ENCODE measurements around the gene GGN. TPM values are rescaled to one million over a fixed set of nuclear protein-coding genes. Genes with fewer than 3 reads are reported as not detected.
A peak's percentile ranks its signal among the peaks of the same experiment; 100 is the strongest.

GGN gene
- total RNA-seq, 6 experiments from 2014 or later: not detected

DNA sequence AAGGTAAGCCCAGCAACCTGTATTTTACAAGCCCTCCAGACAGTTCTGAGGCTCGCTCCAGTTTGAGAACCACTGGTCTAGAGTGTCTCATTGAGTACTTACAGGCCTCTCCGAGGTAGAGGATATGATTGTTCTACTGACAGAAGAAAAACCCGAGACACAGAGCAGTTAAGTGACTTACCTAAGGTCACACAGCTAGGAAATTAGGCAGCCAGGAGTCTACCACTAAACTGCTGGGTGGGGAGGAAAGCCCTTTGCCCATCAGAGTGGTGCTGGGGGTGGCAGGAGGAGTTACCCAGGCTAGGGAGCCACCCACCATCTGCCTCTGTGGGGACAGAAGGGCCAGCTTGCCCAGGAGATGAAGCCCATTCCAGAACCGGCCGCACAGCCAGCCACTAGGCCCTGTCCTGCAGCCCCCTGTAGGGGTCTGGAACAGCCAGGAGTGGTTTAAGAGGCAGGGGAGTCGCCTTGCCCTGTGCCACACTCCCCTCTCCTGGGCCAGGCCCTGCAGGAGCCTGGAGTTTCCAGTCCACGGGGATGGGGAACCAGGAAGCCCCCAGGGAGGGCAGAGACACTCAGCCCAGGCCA, 37.5 kb upstream of the GGN start:
- intact Hi-C loops (cut with DNase I): no loop called here
- WGBS (ENCODE audit: insufficient coverage, low coverage, low lambda C conversion rate, missing lambda C conversion rate): 60% methylated on average over 1 of the region's 7 CpGs
- no peak overlapping the region for H3K27ac ChIP-seq
- DNase-seq: no peak
- no peaks in the 10 kb centered on the region for H3K4me1 ChIP-seq
- H3K36me3 ChIP-seq: no peaks in the 10 kb centered on the region
- no peaks in the 10 kb centered on the region for H3K9me3 ChIP-seq
- H3K27me3 ChIP-seq: no peaks in the 10 kb centered on the region
- TF ChIP-seq CTCF (IDR thresholded peaks at IDR 0.05) (no peak), POLR2A (IDR thresholded peaks at IDR 0.05) (no peak)
- H3K4me3 ChIP-seq: peak overlapping the region in 2 of 3 donors; percentile 25 to 38
- peak in 2 of 4 donors; percentile 12 to 46 for ATAC-seq

GRCh38 chr19:38424272-38424671, 36.4 kb upstream of the GGN start:
- 44% methylated on average over 4 of the region's 5 CpGs for WGBS (ENCODE audit: insufficient coverage, low coverage, low lambda C conversion rate, missing lambda C conversion rate)
- DNase-seq: no peak
- Histone ChIP-seq H3K27ac (no peak overlapping the region), H3K4me1 (no peaks in the 10 kb centered on the region), H3K27me3 (no peaks in the 10 kb centered on the region), H3K36me3 (no peaks in the 10 kb centered on the region), H3K4me3 (no peak overlapping the region), H3K9me3 (no peaks in the 10 kb centered on the region)
- no peak for ATAC-seq
- TF ChIP-seq CTCF (IDR thresholded peaks at IDR 0.05) (no peak), POLR2A (IDR thresholded peaks at IDR 0.05) (no peak)
- intact Hi-C loops (cut with DNase I): no loop called here

DNA sequence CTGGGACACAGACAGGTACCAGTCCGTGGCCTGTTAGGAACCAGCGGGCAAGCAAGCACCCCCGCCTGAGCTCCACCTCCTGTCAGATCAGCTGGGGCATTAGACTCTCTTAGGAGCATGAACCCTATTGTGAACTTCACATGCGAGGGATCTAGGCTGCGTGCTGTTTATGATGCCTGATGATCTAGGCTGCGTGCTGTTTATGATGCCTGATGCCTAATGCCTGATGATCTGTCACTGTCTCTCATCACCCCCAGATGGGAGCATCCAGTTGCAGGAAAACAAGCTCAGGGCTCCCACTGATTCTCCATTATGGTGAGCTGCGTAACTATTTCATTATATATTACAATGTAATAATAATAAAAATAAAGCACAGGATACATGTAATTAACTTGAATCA, 34.6 kb upstream of the GGN start:
- 100% methylated on average over 1 of the region's 7 CpGs for WGBS (ENCODE audit: insufficient coverage, low coverage, low lambda C conversion rate, missing lambda C conversion rate)
- Histone ChIP-seq H3K4me3 (no peak overlapping the region), H3K9me3 (no peaks in the 10 kb centered on the region), H3K4me1 (no peaks in the 10 kb centered on the region), H3K36me3 (no peaks in the 10 kb centered on the region), H3K27me3 (no peaks in the 10 kb centered on the region), H3K27ac (no peak overlapping the region)
- no peak for TF ChIP-seq CTCF (IDR thresholded peaks at IDR 0.05)
- DNase-seq: no peak
- intact Hi-C loops (cut with DNase I): no loop called here
- no peak for ATAC-seq

DNA sequence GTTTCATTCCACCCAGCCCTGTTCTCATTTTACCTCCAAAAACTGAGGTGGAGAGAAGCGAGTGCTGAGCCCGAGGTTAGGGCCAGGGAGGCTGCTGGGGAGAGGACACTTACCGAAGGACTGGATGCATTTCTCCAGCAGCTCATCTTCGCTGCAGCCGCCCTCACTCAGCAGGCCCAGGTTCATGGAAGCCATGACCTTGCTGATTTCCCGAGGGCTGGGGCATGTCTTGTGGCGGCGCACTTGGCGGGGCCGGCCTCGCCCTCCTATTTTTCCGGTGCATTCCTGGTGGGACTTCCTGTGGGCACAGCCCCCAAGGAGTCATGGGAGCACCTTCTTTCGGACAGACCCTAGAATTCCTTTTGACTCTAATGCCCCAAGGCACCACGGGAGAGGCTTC, 34.0 kb upstream of the GGN start:
- WGBS (ENCODE audit: insufficient coverage, low coverage, low lambda C conversion rate, missing lambda C conversion rate): 65% methylated on average over 7 of the region's 14 CpGs
- H3K27ac ChIP-seq: no peak overlapping the region
- no peak overlapping the region for H3K4me3 ChIP-seq
- DNase-seq (no peak), ATAC-seq (no peak)
- H3K27me3 ChIP-seq: no peaks in the 10 kb centered on the region
- no peaks in the 10 kb centered on the region for H3K4me1 ChIP-seq
- no peaks in the 10 kb centered on the region for H3K36me3 ChIP-seq
- no peak for TF ChIP-seq POLR2A (IDR thresholded peaks at IDR 0.05)
- no peak for TF ChIP-seq CTCF (IDR thresholded peaks at IDR 0.05)
- no peaks in the 10 kb centered on the region for H3K9me3 ChIP-seq
- intact Hi-C loops (cut with DNase I): no loop called here

- no peaks in the 10 kb centered on the region for H3K27me3 ChIP-seq
- DNase-seq: no peak
- peak in 1 of 4 donors; percentile 48 for ATAC-seq
- no peak for TF ChIP-seq CTCF (IDR thresholded peaks at IDR 0.05)
- no peak for TF ChIP-seq POLR2A (IDR thresholded peaks at IDR 0.05)
- H3K27ac ChIP-seq: no peak overlapping the region
- no peaks in the 10 kb centered on the region for H3K4me1 ChIP-seq
- intact Hi-C loops (cut with DNase I): no loop called here
- H3K9me3 ChIP-seq: no peaks in the 10 kb centered on the region
- WGBS (ENCODE audit: insufficient coverage, low coverage, low lambda C conversion rate, missing lambda C conversion rate): 83% methylated on average over 1 of the region's 9 CpGs
- no peaks in the 10 kb centered on the region for H3K36me3 ChIP-seq
- no peak overlapping the region for H3K4me3 ChIP-seq
Measured at GRCh38 chr19:38420935-38421334, 33.1 kb upstream of the GGN start.

Measured in right lobe of liver (tissue), 6 donors.